HepG2 (cell line): ENCODE measurements around the gene SP5. TPM values are rescaled to one million over a fixed set of nuclear protein-coding genes. Genes with fewer than 3 reads are reported as not detected.

ENCODE experiments used
- ARNTL ChIP-seq: sonication (generic); formaldehyde crosslinking; IDR thresholded peaks from 2 replicates; pipeline ENCODE4 v1.4.0; 2020; ENCODE audit warnings: mild to moderate bottlenecking, missing genetic modification reagents
- FOXJ3 ChIP-seq: sonication (generic); formaldehyde crosslinking; IDR thresholded peaks from 2 replicates; pipeline ENCODE4 v1.4.0; 2020; ENCODE audit warnings: missing genetic modification reagents, mild to moderate bottlenecking, borderline replicate concordance
- FOXM1 ChIP-seq: sonication (generic); formaldehyde crosslinking; IDR thresholded peaks from 2 replicates; pipeline ENCODE4 v1.5.0; 2020; ENCODE audit warnings: missing genetic modification reagents
- HNRNPLL ChIP-seq: fragments of 200-400 bp; formaldehyde crosslinking; IDR thresholded peaks from 2 replicates; pipeline ENCODE4 v1.6.1; 2017; ENCODE audit warnings: mild to moderate bottlenecking, low read depth, low read length; ENCODE audit not compliant: poor library complexity, severe bottlenecking
- NFE2L1 ChIP-seq: sonication (generic); formaldehyde crosslinking; IDR thresholded peaks from 2 replicates; pipeline ENCODE4 v1.4.0; 2020; ENCODE audit warnings: missing genetic modification reagents, mild to moderate bottlenecking, borderline replicate concordance
- PHF21A ChIP-seq: sonication (generic); formaldehyde crosslinking; IDR thresholded peaks from 2 replicates; pipeline ENCODE4 v1.5.0; 2020; ENCODE audit warnings: mild to moderate bottlenecking, missing genetic modification reagents
- REPIN1 ChIP-seq: sonication (generic); formaldehyde crosslinking; IDR thresholded peaks from 2 replicates; pipeline ENCODE4 v1.8.0; 2022; ENCODE audit warnings: missing genetic modification reagents, low read depth, mild to moderate bottlenecking, borderline replicate concordance
- RXRB ChIP-seq: IDR thresholded peaks from 2 replicates; pipeline ENCODE4 v1.6.1; 2016; ENCODE audit warnings: borderline replicate concordance, missing genetic modification reagents, missing compliant biosample characterization
- SAP130 ChIP-seq: IDR thresholded peaks from 2 replicates; pipeline ENCODE4 v1.6.1; 2016; ENCODE audit warnings: low read depth
- ZBTB25 ChIP-seq: IDR thresholded peaks from 2 replicates; pipeline ENCODE4 v1.6.1; 2018; ENCODE audit warnings: missing genetic modification reagents
- ZFP36 ChIP-seq: fragments of 150-350 bp; IDR thresholded peaks from 2 replicates; pipeline ENCODE4 v1.6.1; 2018; ENCODE audit warnings: borderline replicate concordance, low read length, low read depth; ENCODE audit not compliant: partially characterized antibody
- ZMYM4 ChIP-seq: sonication (generic); formaldehyde crosslinking; IDR thresholded peaks from 2 replicates; pipeline ENCODE4 v1.8.1; 2023; ENCODE audit warnings: mild to moderate bottlenecking, missing genetic modification reagents
- ZNF101 ChIP-seq: sonication (generic); formaldehyde crosslinking; IDR thresholded peaks from 2 replicates; pipeline ENCODE4 v1.4.0; 2020; ENCODE audit warnings: mild to moderate bottlenecking, low read depth, missing genetic modification reagents, borderline replicate concordance
- ZNF234 ChIP-seq: sonication (generic); formaldehyde crosslinking; conservative IDR thresholded peaks from 2 replicates; pipeline ENCODE4 v1.5.1; 2020; ENCODE audit warnings: mild to moderate bottlenecking, missing genetic modification reagents
- ZNF263 ChIP-seq: sonication (generic); formaldehyde crosslinking; IDR thresholded peaks from 2 replicates; pipeline ENCODE4 v1.4.0; 2020; ENCODE audit warnings: missing genetic modification reagents
- ZNF570 ChIP-seq: sonication (generic); formaldehyde crosslinking; IDR thresholded peaks from 2 replicates; pipeline ENCODE4 v1.4.0; 2020; ENCODE audit warnings: mild to moderate bottlenecking, missing genetic modification reagents, borderline replicate concordance
- ZNF589 ChIP-seq: sonication (generic); formaldehyde crosslinking; conservative IDR thresholded peaks from 2 replicates; pipeline ENCODE4 v1.8.0; 2022; ENCODE audit warnings: mild to moderate bottlenecking, moderate library complexity, missing genetic modification reagents
- ZNF607 ChIP-seq: sonication (generic); formaldehyde crosslinking; IDR thresholded peaks from 2 replicates; pipeline ENCODE4 v1.5.1; 2020; ENCODE audit warnings: missing genetic modification reagents, mild to moderate bottlenecking, borderline replicate concordance
- ZNF7 ChIP-seq: IDR thresholded peaks from 2 replicates; pipeline ENCODE4 v1.6.1; 2016; ENCODE audit warnings: missing biosample characterization, missing genetic modification reagents
- ZSCAN22 ChIP-seq: sonication (generic); formaldehyde crosslinking; IDR thresholded peaks from 2 replicates; pipeline ENCODE4 v1.4.0; 2020; ENCODE audit warnings: mild to moderate bottlenecking, missing genetic modification reagents
- polyA plus RNA-seq, 8 experiments: library from polyadenylated mRNA; depleted of rRNA in 3 of 8; stranded (reverse) in 7 of 8; unstranded in 1 of 8; fragments of >200 nt; fragmentation: Illumina TruSeq in 4 of 8; extraction: Trizol in 4 of 8; gene quantifications; 2 replicates each; pipeline versions ENCODE4 v1.2.1 to v1.2.3, GENCODE V29; 2011 to 2016; ENCODE audit warnings: low read depth in 4 of 8, missing spikeins in 1 of 8, mixed read lengths in 1 of 8; ENCODE audit not compliant: insufficient read depth in 1 of 8
- total RNA-seq, 5 experiments: library from RNA; depleted of rRNA; stranded (reverse); fragments of >200 nt; fragmentation: Illumina TruSeq; extraction: Trizol; gene quantifications; 2 replicates each; pipeline ENCODE4 v1.2.3, GENCODE V29; 2016; ENCODE audit warnings: low read depth in 1 of 5
- TF ChIP-seq, protein P1 (sequence below): sonication (generic); formaldehyde crosslinking; IDR thresholded peaks from 2 replicates; pipeline ENCODE4 v1.4.0; 2020; ENCODE audit warnings: missing genetic modification reagents, borderline replicate concordance
- TF ChIP-seq, protein P2 (sequence below): sonication (generic); formaldehyde crosslinking; conservative IDR thresholded peaks from 2 replicates; pipeline ENCODE4 v1.8.0; 2022; ENCODE audit warnings: missing genetic modification reagents
- TF ChIP-seq, protein P3 (sequence below): IDR thresholded peaks from 2 replicates; pipeline ENCODE4 v1.6.1; 2012; ENCODE audit warnings: low read depth, low read length, improper control_type of control experiment

SP5 gene
- total and polyA plus RNA-seq, 2 of the 13 experiments (the other 11 are each of a cell fraction or from before 2014, with no cell fraction given): 50.8 to 119 TPM

DNA sequence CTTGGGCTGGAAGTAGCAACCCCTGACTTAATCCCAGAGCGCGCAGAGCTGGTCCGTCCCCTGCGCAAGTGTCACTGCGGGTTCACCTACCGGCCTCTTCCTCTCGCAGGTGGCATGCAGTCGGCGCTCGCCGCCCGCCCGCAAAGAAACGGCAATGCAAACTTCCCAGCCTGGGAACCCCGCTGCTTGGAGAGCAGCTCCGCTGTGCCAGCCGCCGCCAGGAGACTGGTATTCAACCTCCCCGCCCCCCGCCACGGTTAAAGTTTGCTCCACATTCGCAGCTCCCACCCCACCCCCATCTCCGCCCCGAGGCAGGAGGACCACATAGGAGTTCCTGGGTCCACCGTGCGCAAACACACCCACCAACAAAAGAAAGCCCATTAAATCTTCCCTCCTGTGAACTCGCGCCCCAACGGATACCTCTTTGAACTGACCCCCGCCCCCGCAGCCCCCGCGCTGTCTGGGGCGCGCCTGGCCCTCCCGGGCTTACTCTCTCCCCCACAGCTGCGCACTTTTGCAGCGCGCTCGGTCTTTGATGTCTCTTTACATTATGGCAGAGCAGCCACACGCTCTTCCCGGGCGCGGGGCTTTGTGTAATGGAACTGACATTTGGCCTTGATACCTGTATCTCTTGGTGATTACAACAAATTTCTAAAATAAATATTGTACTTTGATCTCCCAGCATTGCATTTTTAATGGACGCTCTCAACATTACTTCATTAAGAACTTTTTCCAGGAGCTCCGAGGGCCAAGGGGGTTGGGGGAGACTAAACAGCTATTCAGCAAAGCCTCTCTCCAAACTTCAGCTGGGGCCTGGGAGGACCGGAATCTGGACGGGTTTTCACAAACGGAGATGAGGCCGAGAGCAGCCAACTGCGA, 3.1 kb upstream of the SP5 start (continued):
- TF ChIP-seq ZNF589 (CRISPR knock-in tag) (0 out of 2 replicates have a peak, but pooled peaks have one; percentile 71), ZNF263 (0 out of 2 replicates have a peak, but pooled peaks have one; percentile 33), REPIN1 (peak; percentile 58; the same call in 1 of the 2 replicates), NFE2L1 (CRISPR knock-in tag) (no peak), ARNTL (CRISPR knock-in tag) (peak; percentile 94), SAP130 (CRISPR knock-in tag) (peak; percentile 96), ZNF7 (CRISPR knock-in tag) (no peak), FOXJ3 (CRISPR knock-in tag) (peak; percentile 80; the same call in 1 of the 2 replicates), ZBTB25 (peak; percentile 48; the same call in 1 of the 2 replicates), ZNF607 (CRISPR knock-in tag) (no peak), ZMYM4 (peak; percentile 86), HNRNPLL (peak; percentile 97), ZSCAN22 (CRISPR knock-in tag) (no peak), ZNF570 (CRISPR knock-in tag) (0 out of 2 replicates have a peak, but pooled peaks have one; percentile 73), RXRB (CRISPR knock-in tag) (peak; percentile 94), PHF21A (CRISPR knock-in tag) (peak; percentile 97), ZFP36 (peak; percentile 34), FOXM1 (CRISPR knock-in tag) (no peak), ZNF234 (CRISPR knock-in tag) (no peak), ZNF101 (peak; percentile 90; the same call in 1 of the 2 replicates)
- TF ChIP-seq, protein P1, sequence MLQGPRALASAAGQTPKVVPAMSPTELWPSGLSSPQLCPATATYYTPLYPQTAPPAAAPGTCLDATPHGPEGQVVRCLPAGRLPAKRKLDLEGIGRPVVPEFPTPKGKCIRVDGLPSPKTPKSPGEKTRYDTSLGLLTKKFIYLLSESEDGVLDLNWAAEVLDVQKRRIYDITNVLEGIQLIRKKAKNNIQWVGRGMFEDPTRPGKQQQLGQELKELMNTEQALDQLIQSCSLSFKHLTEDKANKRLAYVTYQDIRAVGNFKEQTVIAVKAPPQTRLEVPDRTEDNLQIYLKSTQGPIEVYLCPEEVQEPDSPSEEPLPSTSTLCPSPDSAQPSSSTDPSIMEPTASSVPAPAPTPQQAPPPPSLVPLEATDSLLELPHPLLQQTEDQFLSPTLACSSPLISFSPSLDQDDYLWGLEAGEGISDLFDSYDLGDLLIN: 0 out of 2 replicates have a peak, but pooled peaks have one; percentile 21
- TF ChIP-seq, protein P2, sequence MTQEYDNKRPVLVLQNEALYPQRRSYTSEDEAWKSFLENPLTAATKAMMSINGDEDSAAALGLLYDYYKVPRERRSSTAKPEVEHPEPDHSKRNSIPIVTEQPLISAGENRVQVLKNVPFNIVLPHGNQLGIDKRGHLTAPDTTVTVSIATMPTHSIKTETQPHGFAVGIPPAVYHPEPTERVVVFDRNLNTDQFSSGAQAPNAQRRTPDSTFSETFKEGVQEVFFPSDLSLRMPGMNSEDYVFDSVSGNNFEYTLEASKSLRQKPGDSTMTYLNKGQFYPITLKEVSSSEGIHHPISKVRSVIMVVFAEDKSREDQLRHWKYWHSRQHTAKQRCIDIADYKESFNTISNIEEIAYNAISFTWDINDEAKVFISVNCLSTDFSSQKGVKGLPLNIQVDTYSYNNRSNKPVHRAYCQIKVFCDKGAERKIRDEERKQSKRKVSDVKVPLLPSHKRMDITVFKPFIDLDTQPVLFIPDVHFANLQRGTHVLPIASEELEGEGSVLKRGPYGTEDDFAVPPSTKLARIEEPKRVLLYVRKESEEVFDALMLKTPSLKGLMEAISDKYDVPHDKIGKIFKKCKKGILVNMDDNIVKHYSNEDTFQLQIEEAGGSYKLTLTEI (CRISPR knock-in tag): no peak
- TF ChIP-seq, protein P3, sequence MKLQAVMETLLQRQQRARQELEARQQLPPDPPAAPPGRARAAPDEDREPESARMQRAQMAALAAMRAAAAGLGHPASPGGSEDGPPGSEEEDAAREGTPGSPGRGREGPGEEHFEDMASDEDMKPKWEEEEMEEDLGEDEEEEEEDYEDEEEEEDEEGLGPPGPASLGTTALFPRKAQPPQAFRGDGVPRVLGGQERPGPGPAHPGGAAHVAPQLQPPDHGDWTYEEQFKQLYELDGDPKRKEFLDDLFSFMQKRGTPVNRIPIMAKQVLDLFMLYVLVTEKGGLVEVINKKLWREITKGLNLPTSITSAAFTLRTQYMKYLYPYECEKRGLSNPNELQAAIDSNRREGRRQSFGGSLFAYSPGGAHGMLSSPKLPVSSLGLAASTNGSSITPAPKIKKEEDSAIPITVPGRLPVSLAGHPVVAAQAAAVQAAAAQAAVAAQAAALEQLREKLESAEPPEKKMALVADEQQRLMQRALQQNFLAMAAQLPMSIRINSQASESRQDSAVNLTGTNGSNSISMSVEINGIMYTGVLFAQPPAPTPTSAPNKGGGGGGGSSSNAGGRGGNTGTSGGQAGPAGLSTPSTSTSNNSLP: peak; percentile 91
